Measurements from ENCODE around the gene ATP9A. TPM values are rescaled to one million over a fixed set of nuclear protein-coding genes. Genes with fewer than 3 reads are reported as not detected.

The ATP9A gene
- total RNA-seq, 1 experiment from 2014 or later, result 31.3 TPM

- BruUV-seq (replicated peaks), result TSS peak; percentile 55
- no peak for DNase-seq
- Histone ChIP-seq H3K4me1 (ENCODE audit: insufficient read depth, low read length) (peaks cover 33% of the 10 kb centered on the region), H3K9ac (ENCODE audit: low read length) (peak overlapping the region; percentile 79), H4K20me1 (ENCODE audit: low read length) (no peaks in the 10 kb centered on the region), H3K9me2 (replicated peaks; ENCODE audit: low read length) (no peaks in the 10 kb centered on the region), H3F3A (ENCODE audit: low read length, unreplicated experiment) (no peaks in the 10 kb centered on the region), H3K27ac (ENCODE audit: low read length) (no peak overlapping the region), H3K36me3 (ENCODE audit: low read depth, low read length) (no peaks in the 10 kb centered on the region), H3K4me3 (ENCODE audit: low read length) (peak overlapping the region; percentile 73), H2AFZ (ENCODE audit: low read length) (peak overlapping the region; percentile 98), H3K79me2 (ENCODE audit: low read length) (no peaks in the 10 kb centered on the region), H3K4me2 (ENCODE audit: low read length) (peak overlapping the region; percentile 98), H3K27me3 (ENCODE audit: low read length) (no peaks in the 10 kb centered on the region), H3K9me3 (ENCODE audit: low read length) (no peaks in the 10 kb centered on the region)
- ChIA-PET POLR2A (ENCODE audit: unreplicated experiment) (no interaction called here), CTCF (no interaction called here)
- intact Hi-C loops (cut with micrococcal nuclease), result loop anchor here (5.0 kb wide), 1 partner anchor 49 kb away; no protein-coding TSS in a partner anchor
- TF ChIP-seq CTCF (conservative IDR thresholded peaks at IDR 0.05; ENCODE audit: low read depth, low read length) (peak; percentile 40), EZH2 (IDR thresholded peaks at IDR 0.05; ENCODE audit: low read length, unreplicated experiment) (no peak)
- peak; percentile 14 for ATAC-seq
Observed at GRCh38 chr20:51801122-51801822, 33.1 kb upstream of the ATP9A start.

GRCh38 chr20:51800872-51801121 is 32.6 kb upstream of the ATP9A start:
- DNase-seq (peak; percentile 54), ATAC-seq (peak; percentile 19)
- H3K4me1 ChIP-seq (ENCODE audit: insufficient read depth, low read length), result peaks cover 33% of the 10 kb centered on the region
- no peaks in the 10 kb centered on the region for H3K79me2 ChIP-seq (ENCODE audit: low read length)
- intact Hi-C loops (cut with micrococcal nuclease), result loop anchor here (1.0 to 5.0 kb wide), 4 partner anchors 48 to 283 kb away; no protein-coding TSS in a partner anchor
- H3K9me3 ChIP-seq (ENCODE audit: low read length), result no peaks in the 10 kb centered on the region
- POLR2A ChIA-PET (ENCODE audit: unreplicated experiment), result no interaction called here
- H3K9me2 ChIP-seq (replicated peaks; ENCODE audit: low read length), result no peaks in the 10 kb centered on the region
- no peaks in the 10 kb centered on the region for H3K27me3 ChIP-seq (ENCODE audit: low read length)
- no peaks in the 10 kb centered on the region for H4K20me1 ChIP-seq (ENCODE audit: low read length)
- no TSS peak for BruUV-seq (replicated peaks)
- no peak for TF ChIP-seq EZH2 (IDR thresholded peaks at IDR 0.05; ENCODE audit: low read length, unreplicated experiment)
- no peak for TF ChIP-seq CTCF (conservative IDR thresholded peaks at IDR 0.05; ENCODE audit: low read depth, low read length)
- peak overlapping the region; percentile 73 for H3K4me3 ChIP-seq (ENCODE audit: low read length)
- CTCF ChIA-PET, result interaction anchor here (0.5 to 1.6 kb wide), 3 partner anchors 157 to 225 kb away, joined by 3 to 10 read pairs (median 4); no protein-coding TSS in a partner anchor
- H3K36me3 ChIP-seq (ENCODE audit: low read depth, low read length), result no peaks in the 10 kb centered on the region
- H3K27ac ChIP-seq (ENCODE audit: low read length), result no peak overlapping the region
- peak overlapping the region; percentile 98 for H2AFZ ChIP-seq (ENCODE audit: low read length)
- H3F3A ChIP-seq (ENCODE audit: low read length, unreplicated experiment), result no peaks in the 10 kb centered on the region
- H3K9ac ChIP-seq (ENCODE audit: low read length), result peak overlapping the region; percentile 79
- H3K4me2 ChIP-seq (ENCODE audit: low read length), result peak overlapping the region; percentile 98

- POLR2A ChIA-PET (ENCODE audit: unreplicated experiment), result no interaction called here
Observed at GRCh38 chr20:51800060-51800871, 32.1 kb upstream of the ATP9A start.

More at GRCh38 chr20:51800060-51800871, 32.1 kb upstream of the ATP9A start:
- Histone ChIP-seq H3K27ac (ENCODE audit: low read length) (no peak overlapping the region), H3K9me3 (ENCODE audit: low read length) (no peaks in the 10 kb centered on the region), H3K9me2 (replicated peaks; ENCODE audit: low read length) (no peaks in the 10 kb centered on the region), H4K20me1 (ENCODE audit: low read length) (no peaks in the 10 kb centered on the region), H3F3A (ENCODE audit: low read length, unreplicated experiment) (no peaks in the 10 kb centered on the region), H3K79me2 (ENCODE audit: low read length) (no peaks in the 10 kb centered on the region), H3K27me3 (ENCODE audit: low read length) (no peaks in the 10 kb centered on the region), H3K4me2 (ENCODE audit: low read length) (peak overlapping the region; percentile 98), H2AFZ (ENCODE audit: low read length) (peak overlapping the region; percentile 98), H3K36me3 (ENCODE audit: low read depth, low read length) (no peaks in the 10 kb centered on the region), H3K9ac (ENCODE audit: low read length) (peak overlapping the region; percentile 79), H3K4me3 (ENCODE audit: low read length) (peak overlapping the region; percentile 73), H3K4me1 (ENCODE audit: insufficient read depth, low read length) (peaks cover 33% of the 10 kb centered on the region)
- intact Hi-C loops (cut with micrococcal nuclease), result loop anchor here (1.0 to 5.0 kb wide), 4 partner anchors 48 to 283 kb away; no protein-coding TSS in a partner anchor
- BruUV-seq (replicated peaks), result TSS peak; percentile 10
- CTCF ChIA-PET, result interaction anchor here (0.5 to 1.6 kb wide), 3 partner anchors 157 to 225 kb away, joined by 3 to 10 read pairs (median 4); no protein-coding TSS in a partner anchor
- peak; percentile 89 for ATAC-seq
- peak; percentile 100 for TF ChIP-seq CTCF (conservative IDR thresholded peaks at IDR 0.05; ENCODE audit: low read depth, low read length)
- TF ChIP-seq EZH2phosphoT487 (IDR thresholded peaks at IDR 0.05; ENCODE audit: borderline replicate concordance, low read length), result no peak
- no peak for TF ChIP-seq EZH2 (IDR thresholded peaks at IDR 0.05; ENCODE audit: low read length, unreplicated experiment)
- DNase-seq, result peak; percentile 92

All from PC-3 (cell line).